HUES48 (cell line): ENCODE measurements around the gene DSP.

Experiments used
- H3K27ac ChIP-seq: one replicate; pipeline ENCODE4 v1.7.0; 2013; ENCODE audit warnings: low read depth, low read length, inconsistent platforms
- H3K27me3 ChIP-seq: 2 replicates; pipeline ENCODE4 v1.6.1; 2013; ENCODE audit warnings: mild to moderate bottlenecking, low read length; ENCODE audit not compliant: control insufficient read depth, insufficient read depth
- H3K36me3 ChIP-seq: 2 replicates; pipeline ENCODE4 v1.6.1; 2013; ENCODE audit warnings: low read length; ENCODE audit not compliant: control insufficient read depth, insufficient read depth
- H3K4me1 ChIP-seq: 2 replicates; pipeline ENCODE4 v1.6.1; 2013; ENCODE audit warnings: mild to moderate bottlenecking, low read length; ENCODE audit not compliant: control insufficient read depth, insufficient read depth
- H3K4me3 ChIP-seq: 2 replicates; pipeline ENCODE4 v1.5.1; 2013; ENCODE audit warnings: mild to moderate bottlenecking, low read depth, low read length
- H3K9ac ChIP-seq: 2 replicates; pipeline ENCODE4 v1.6.1; 2013; ENCODE audit warnings: mild to moderate bottlenecking, low read depth, low read length, moderate library complexity
- H3K9me3 ChIP-seq: 2 replicates; pipeline ENCODE4 v1.6.1; 2013; ENCODE audit warnings: low read length; ENCODE audit not compliant: control insufficient read depth, insufficient read depth

The DSP gene

DNA sequence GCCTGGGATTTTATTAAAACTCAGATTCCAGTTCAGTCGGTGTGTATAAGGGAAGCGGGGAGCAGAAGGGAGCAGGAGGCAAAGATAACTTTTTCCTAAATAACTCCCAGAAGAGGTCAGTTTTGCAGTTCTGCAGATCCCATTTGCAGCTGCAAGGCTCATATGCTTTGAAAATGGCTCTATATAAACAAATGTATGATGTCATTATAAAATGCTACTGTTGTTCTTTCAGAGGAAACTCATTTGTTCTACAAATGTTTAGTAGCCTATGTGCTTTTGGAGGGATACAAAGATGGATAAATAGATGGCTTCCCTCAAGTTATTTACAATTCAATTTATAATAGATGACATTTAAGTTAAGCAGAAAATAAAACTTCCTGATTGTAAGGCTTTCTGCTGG, 29.2 kb upstream of the DSP start:
- no peaks in the 10 kb centered on the region for H3K4me1 ChIP-seq

DNA sequence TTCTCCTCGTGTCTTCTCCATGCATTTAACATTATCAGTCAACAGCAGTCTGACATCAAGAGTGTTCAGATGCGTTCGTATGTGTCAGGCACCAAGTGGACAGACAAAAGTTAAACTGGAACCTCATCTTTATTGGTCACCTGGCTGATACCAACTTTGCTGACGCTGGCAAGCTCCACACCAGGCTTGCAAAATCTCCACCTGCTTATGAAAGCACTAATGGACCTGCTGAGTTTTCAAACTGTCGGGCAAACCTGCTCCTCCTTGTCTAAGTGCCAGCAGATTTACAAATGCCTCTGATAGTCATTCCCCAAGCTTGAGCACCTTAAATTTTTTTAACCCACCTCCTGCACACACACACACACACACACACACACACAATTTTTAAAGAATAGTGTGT, 27.9 kb upstream of the DSP start:
- no peaks in the 10 kb centered on the region for H3K36me3 ChIP-seq
- no peak overlapping the region for H3K27ac ChIP-seq
- no peak overlapping the region for H3K4me3 ChIP-seq
- H3K9me3 ChIP-seq = no peaks in the 10 kb centered on the region
- H3K4me1 ChIP-seq = no peaks in the 10 kb centered on the region
- H3K27me3 ChIP-seq = no peaks in the 10 kb centered on the region
- no peak overlapping the region for H3K9ac ChIP-seq

More for the DNA sequence above, 29.2 kb upstream of the DSP start:
- Histone ChIP-seq H3K9ac (no peak overlapping the region), H3K4me3 (no peak overlapping the region), H3K27me3 (no peaks in the 10 kb centered on the region), H3K36me3 (no peaks in the 10 kb centered on the region), H3K9me3 (no peaks in the 10 kb centered on the region), H3K27ac (no peak overlapping the region)

GRCh38 chr6:7515363-7515762, 26.1 kb upstream of the DSP start:
- Histone ChIP-seq H3K27me3 (no peaks in the 10 kb centered on the region), H3K4me3 (no peak overlapping the region), H3K27ac (no peak overlapping the region), H3K9me3 (no peaks in the 10 kb centered on the region), H3K4me1 (no peaks in the 10 kb centered on the region), H3K9ac (no peak overlapping the region), H3K36me3 (no peaks in the 10 kb centered on the region)

GRCh38 chr6:7518877-7519276, 22.6 kb upstream of the DSP start:
- Histone ChIP-seq H3K4me1 (no peaks in the 10 kb centered on the region), H3K27ac (no peak overlapping the region), H3K9me3 (no peaks in the 10 kb centered on the region), H3K4me3 (no peak overlapping the region), H3K36me3 (no peaks in the 10 kb centered on the region), H3K9ac (no peak overlapping the region), H3K27me3 (no peaks in the 10 kb centered on the region)

DNA sequence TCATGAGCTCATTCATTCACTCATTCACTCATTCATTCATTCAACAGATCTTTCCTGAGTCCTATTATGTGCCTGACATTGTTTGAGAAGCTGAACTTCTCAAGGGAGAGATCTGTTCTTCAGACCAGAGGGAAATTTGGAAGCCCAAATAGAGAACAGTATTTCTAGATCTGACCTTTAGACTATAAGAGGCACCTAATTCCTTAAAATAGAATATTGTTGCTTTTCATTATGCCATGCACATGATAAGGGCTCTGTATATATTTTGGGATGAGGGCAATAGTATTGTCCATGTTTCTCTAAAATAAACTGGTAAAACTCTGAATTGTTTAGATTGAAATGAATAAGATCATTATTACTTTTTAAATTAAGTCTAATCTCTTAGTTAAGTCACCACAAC, 18.6 kb upstream of the DSP start:
- Histone ChIP-seq H3K36me3 (no peaks in the 10 kb centered on the region), H3K27me3 (no peaks in the 10 kb centered on the region), H3K4me1 (no peaks in the 10 kb centered on the region), H3K4me3 (no peak overlapping the region), H3K9ac (no peak overlapping the region), H3K27ac (no peak overlapping the region), H3K9me3 (no peaks in the 10 kb centered on the region)

GRCh38 chr6:7523922-7524321, 17.5 kb upstream of the DSP start:
- no peak overlapping the region for H3K27ac ChIP-seq
- H3K36me3 ChIP-seq = no peaks in the 10 kb centered on the region
- no peaks in the 10 kb centered on the region for H3K4me1 ChIP-seq
- no peak overlapping the region for H3K4me3 ChIP-seq
- H3K9ac ChIP-seq = no peak overlapping the region
- no peaks in the 10 kb centered on the region for H3K9me3 ChIP-seq
- H3K27me3 ChIP-seq = no peaks in the 10 kb centered on the region

GRCh38 chr6:7526755-7527154, 14.7 kb upstream of the DSP start:
- Histone ChIP-seq H3K27me3 (no peaks in the 10 kb centered on the region), H3K9ac (no peak overlapping the region), H3K36me3 (no peaks in the 10 kb centered on the region), H3K4me1 (0 out of 2 replicates have a peak, but pooled peaks cover under 1% of the 10 kb centered on the region), H3K27ac (no peak overlapping the region), H3K4me3 (no peak overlapping the region), H3K9me3 (no peaks in the 10 kb centered on the region)

DNA sequence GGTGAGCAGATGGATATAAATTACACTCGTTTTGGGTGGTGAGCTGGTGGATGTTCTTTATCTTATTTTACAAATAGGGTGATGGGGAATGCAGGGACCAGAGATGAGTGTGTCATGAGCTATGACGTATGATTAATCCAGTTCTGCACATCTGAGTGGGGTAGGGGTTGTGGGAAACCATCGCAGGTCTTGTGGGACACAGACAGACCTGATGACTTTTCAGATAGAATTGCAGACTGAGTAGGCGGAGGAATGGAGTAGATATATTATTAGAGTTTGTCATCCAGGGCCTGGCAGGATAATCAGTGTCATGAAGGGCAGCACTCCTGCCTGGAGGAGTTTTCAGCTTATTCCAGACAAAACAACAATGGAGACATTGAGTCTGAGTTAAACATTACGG, 12.9 kb upstream of the DSP start:
- H3K4me1 ChIP-seq = peaks cover 14% of the 10 kb centered on the region
- H3K4me3 ChIP-seq = no peak overlapping the region
- H3K9me3 ChIP-seq = no peaks in the 10 kb centered on the region
- H3K9ac ChIP-seq = no peak overlapping the region
- no peak overlapping the region for H3K27ac ChIP-seq
- H3K27me3 ChIP-seq = no peaks in the 10 kb centered on the region
- H3K36me3 ChIP-seq = no peaks in the 10 kb centered on the region

GRCh38 chr6:7529141-7529540, 12.3 kb upstream of the DSP start:
- H3K9ac ChIP-seq = no peak overlapping the region
- no peaks in the 10 kb centered on the region for H3K27me3 ChIP-seq
- no peak overlapping the region for H3K4me3 ChIP-seq
- H3K9me3 ChIP-seq = no peaks in the 10 kb centered on the region
- H3K27ac ChIP-seq = no peak overlapping the region
- no peaks in the 10 kb centered on the region for H3K36me3 ChIP-seq
- H3K4me1 ChIP-seq = peaks cover 14% of the 10 kb centered on the region

GRCh38 chr6:7532232-7532631, 9.2 kb upstream of the DSP start:
- no peak overlapping the region for H3K9ac ChIP-seq
- no peaks in the 10 kb centered on the region for H3K9me3 ChIP-seq
- H3K36me3 ChIP-seq = no peaks in the 10 kb centered on the region
- H3K27me3 ChIP-seq = no peaks in the 10 kb centered on the region
- H3K4me1 ChIP-seq = peaks cover 14% of the 10 kb centered on the region
- H3K27ac ChIP-seq = peak overlapping the region; percentile 43
- H3K4me3 ChIP-seq = peak overlapping the region; percentile 23; the same call in 1 of the 2 replicates

DNA sequence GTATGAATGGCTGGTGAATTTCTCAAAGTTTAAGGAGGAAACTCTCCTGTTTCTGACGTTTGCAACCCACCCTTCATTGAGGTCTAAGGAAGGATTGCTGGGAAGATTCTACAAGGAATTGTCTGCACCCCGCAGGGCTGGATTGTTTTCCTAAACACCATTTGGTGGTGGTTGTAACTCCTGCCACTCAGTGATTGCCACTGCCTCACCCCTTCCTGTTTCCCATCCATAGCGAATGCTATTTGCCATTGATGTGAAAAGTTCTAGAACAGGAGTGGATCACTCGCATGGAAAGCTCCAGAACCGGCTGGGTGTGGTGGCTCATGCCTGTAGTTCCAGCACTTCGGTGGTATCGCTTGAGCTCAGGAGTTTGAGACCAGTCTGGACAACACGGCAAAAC, 8.7 kb upstream of the DSP start:
- Histone ChIP-seq H3K36me3 (no peaks in the 10 kb centered on the region), H3K9me3 (no peaks in the 10 kb centered on the region), H3K27me3 (no peaks in the 10 kb centered on the region), H3K9ac (no peak overlapping the region), H3K27ac (peak overlapping the region; percentile 43), H3K4me3 (peak overlapping the region; percentile 23; the same call in 1 of the 2 replicates), H3K4me1 (peaks cover 14% of the 10 kb centered on the region)

DNA sequence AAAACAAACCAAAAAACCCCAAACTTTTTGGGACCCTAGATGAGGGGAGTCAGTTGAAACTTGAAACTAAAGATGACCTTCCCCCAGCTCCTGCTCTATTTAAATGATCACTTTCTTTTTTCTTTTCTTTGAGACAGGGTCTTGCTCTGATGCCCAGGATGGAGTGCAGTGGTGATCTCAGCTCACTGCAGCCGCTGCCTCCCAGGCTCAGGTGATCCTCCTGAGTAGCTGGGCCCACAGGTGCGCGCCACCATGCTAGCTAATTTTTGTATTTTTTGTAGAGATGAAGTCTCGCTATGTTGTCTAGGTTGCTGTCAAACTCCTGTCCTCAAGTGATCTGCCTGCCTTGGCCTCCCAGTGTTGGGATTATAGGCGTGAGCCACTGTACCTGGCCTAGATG, 7.3 kb upstream of the DSP start:
- no peak overlapping the region for H3K4me3 ChIP-seq
- H3K4me1 ChIP-seq = peaks cover 14% of the 10 kb centered on the region
- H3K27ac ChIP-seq = no peak overlapping the region
- H3K9me3 ChIP-seq = no peaks in the 10 kb centered on the region
- peaks cover 13% of the 10 kb centered on the region; the same call in 1 of the 2 replicates for H3K27me3 ChIP-seq
- no peak overlapping the region for H3K9ac ChIP-seq
- no peaks in the 10 kb centered on the region for H3K36me3 ChIP-seq
